Measurements from ENCODE around the gene PRKCZ.
"Not testable (repeated sequence)": the region's sequence is repeated elsewhere in the genome, so short reads cannot be mapped to it uniquely, and the experiment has no call there.

Gene PRKCZ

DNA sequence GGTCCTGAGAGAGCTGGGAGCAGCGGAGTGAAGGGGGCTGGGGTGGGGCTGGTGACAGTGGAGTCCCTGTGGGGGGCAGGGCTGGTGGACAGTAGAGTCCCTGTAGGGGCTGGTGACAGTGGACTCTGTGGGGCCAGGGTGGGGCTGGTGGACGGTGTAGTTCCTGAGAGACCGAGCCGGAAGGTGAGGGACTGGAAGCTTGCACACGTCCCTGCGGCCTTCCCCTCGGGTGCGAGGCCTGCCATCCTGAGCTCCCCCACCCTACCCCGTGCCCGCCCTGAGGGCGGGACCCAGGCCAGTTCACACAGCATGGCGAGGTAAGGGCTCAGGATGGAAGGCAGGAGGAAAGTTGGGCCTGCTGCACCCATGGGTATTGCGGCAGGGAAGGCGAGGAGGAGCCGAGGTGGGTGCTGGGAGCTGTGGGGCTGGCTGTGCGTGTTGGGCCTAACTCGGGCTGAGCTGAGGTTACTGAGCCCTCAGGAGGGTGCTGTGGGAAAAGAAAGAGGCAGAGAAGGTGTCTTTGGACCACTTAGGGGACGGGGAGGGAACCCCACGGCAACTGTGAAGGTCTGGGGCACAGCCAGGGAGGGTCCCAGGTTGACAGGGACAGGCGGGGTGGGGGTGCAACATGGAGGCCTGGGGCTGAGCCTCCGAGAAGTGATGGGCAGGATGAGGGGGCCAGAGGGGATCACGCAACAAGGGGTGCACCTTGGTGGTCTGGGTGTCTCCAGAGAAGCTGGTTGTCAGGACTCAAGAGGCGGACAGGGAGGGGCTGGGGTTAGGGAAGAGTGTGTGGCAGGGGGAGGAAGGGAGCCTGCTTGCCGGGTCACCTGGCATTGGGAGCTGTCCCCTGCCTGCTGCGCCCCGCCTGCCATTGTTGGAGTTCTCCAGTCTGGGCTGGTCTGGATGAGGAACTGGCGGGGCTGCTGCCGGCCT, 60.8 kb downstream of the PRKCZ start:
- no peak for DNase-seq (ENCODE audit: low read depth, low spot score)
- no peak overlapping the region for H3K27ac ChIP-seq

- DNase-seq (ENCODE audit: low read depth, low spot score) = no peak
- no peak overlapping the region for H3K27ac ChIP-seq
Observed at GRCh38 chr1:2111674-2112035, 61.4 kb downstream of the PRKCZ start.

- no peak overlapping the region for H3K27ac ChIP-seq
- no peak for DNase-seq (ENCODE audit: low read depth, low spot score)
Observed at GRCh38 chr1:2112280-2112701, 62.1 kb downstream of the PRKCZ start.

- DNase-seq (ENCODE audit: low read depth, low spot score) = no peak
Observed at GRCh38 chr1:2113620-2114135, 63.5 kb downstream of the PRKCZ start.

GRCh38 chr1:2114635-2115007, 64.4 kb downstream of the PRKCZ start:
- not testable (repeated sequence) for H3K27ac ChIP-seq; DNase-seq (ENCODE audit: low read depth, low spot score)

More at GRCh38 chr1:2113620-2114135, 63.5 kb downstream of the PRKCZ start:
- H3K27ac ChIP-seq = no peak overlapping the region

DNA sequence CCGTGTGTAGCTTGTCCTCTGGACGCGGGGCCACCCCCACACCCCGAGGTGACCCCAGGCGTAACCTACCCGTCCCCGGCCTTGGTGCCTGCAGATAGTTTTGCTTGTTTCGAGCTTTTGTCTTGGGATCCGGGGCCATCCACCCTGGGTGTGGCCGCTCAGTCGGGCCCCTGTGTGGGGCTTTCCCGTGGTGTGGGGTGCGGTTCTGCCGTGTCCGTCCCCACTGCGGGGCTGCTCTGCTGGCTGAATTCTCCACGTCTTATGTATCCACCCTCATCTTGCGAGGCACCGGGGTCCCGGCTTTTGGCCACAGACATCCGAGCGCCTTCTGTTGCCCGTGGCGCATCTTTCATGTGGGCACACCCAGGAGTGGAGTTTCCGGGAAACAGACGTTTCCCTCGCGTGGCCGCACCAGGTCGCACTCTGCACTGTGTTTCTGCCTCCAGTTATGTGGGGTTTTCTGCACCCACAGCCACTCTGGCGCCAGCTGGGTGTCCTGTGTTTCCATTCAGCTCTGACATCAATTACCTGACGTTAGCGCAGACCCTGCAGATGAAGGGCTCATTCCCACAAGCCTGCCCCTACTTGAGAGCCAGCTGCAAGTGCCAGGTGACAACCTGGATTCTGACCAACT, 64.9 kb downstream of the PRKCZ start:
- H3K27ac ChIP-seq = no peak overlapping the region
- DNase-seq (ENCODE audit: low read depth, low spot score) = no peak

GRCh38 chr1:2115702-2116341, 65.6 kb downstream of the PRKCZ start:
- no peak for DNase-seq (ENCODE audit: low read depth, low spot score)
- H3K27ac ChIP-seq = no peak overlapping the region

DNA sequence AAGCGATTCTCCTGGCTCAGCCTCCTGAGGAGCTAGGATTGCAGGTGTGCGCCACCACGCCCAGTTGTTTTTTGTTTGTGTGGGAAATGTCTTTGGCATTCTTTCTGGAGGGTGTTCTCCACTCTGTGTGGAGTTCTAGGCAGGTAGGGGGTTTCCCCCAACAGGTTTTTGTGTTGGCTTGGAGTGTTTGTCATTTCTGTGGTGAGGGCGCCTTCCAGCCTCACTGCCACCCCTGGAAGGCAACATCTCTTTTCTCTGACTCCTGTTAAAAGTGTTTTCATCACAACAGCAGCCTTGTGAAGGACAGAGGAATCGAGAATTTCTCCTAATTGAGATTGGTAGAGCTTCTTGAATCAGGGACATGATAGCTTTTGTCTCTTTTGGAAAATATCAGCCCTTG, 69.7 kb downstream of the PRKCZ start:
- DNase-seq (ENCODE audit: low read depth, low spot score) = no peak
- H3K27ac ChIP-seq = no peak overlapping the region

- no peak for DNase-seq (ENCODE audit: low read depth, low spot score)
- H3K27ac ChIP-seq = no peak overlapping the region
Observed at GRCh38 chr1:2121101-2121691, 71.0 kb downstream of the PRKCZ start.

- not testable (repeated sequence) for H3K27ac ChIP-seq; DNase-seq (ENCODE audit: low read depth, low spot score)
Observed at GRCh38 chr1:2121794-2122193, 71.6 kb downstream of the PRKCZ start.

DNA sequence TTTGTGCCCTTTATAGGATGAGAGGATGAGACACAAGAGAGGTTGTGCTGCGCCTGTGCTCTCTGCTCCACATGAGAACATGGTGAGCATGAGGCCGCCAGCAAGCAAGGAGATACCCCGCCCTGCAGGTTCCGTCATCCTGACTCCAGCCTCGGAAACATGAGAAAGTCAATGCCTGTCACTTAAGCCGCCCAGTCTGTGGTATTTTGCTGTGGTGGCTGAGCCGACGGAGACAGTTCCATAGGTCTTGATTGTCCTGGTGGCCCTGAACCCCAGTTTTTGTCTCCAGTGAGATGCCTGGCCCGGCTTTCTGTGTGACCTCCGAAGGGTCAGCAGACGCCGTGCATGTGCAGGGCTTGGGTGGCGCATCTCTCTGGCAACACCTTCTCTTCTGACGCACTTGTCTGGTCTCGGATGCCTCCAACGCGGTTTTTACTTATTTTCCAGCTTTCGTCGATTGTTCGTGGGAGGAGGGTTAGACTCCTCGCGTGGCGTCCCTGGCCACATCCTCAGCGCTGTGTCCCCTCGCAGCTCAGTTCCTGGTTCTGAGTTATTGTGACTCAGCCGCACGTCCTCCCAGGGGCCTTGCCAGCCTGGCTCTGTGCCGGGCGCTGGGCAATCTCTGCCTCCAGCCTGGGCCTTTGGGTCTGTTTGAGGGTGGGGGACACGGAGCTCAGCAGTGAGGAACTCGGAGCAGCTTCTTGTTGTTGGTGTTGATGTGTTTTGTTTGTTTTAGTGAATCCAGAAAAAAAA, 74.4 kb downstream of the PRKCZ start:
- H3K27ac ChIP-seq = no peak overlapping the region
- DNase-seq (ENCODE audit: low read depth, low spot score) = no peak

- no peak for DNase-seq (ENCODE audit: low read depth, low spot score)
- no peak overlapping the region for H3K27ac ChIP-seq
Observed at GRCh38 chr1:2125350-2126211, 75.4 kb downstream of the PRKCZ start.

GRCh38 chr1:2126331-2127186, 76.3 kb downstream of the PRKCZ start:
- no peak overlapping the region for H3K27ac ChIP-seq
- no peak for DNase-seq (ENCODE audit: low read depth, low spot score)

GRCh38 chr1:2127187-2128145, 77.3 kb downstream of the PRKCZ start:
- no peak overlapping the region for H3K27ac ChIP-seq
- DNase-seq (ENCODE audit: low read depth, low spot score) = no peak

GRCh38 chr1:2128189-2128901, 78.1 kb downstream of the PRKCZ start:
- H3K27ac ChIP-seq = no peak overlapping the region
- no peak for DNase-seq (ENCODE audit: low read depth, low spot score)

GRCh38 chr1:2129256-2129943, 79.2 kb downstream of the PRKCZ start:
- no peak for DNase-seq (ENCODE audit: low read depth, low spot score)

More at GRCh38 chr1:2129256-2129943, 79.2 kb downstream of the PRKCZ start:
- H3K27ac ChIP-seq = no peak overlapping the region

Measured in epithelial cell of prostate (primary cell).